NCI-H526 treated with DMSO at 0.1 percent for 48 hours (cell line): ENCODE results near the gene MOB2.

Experiments
- DNase-seq: peaks from one replicate; lab custom pipeline; 2025; lab: John Stamatoyannopoulos, UW

MOB2 gene

DNA sequence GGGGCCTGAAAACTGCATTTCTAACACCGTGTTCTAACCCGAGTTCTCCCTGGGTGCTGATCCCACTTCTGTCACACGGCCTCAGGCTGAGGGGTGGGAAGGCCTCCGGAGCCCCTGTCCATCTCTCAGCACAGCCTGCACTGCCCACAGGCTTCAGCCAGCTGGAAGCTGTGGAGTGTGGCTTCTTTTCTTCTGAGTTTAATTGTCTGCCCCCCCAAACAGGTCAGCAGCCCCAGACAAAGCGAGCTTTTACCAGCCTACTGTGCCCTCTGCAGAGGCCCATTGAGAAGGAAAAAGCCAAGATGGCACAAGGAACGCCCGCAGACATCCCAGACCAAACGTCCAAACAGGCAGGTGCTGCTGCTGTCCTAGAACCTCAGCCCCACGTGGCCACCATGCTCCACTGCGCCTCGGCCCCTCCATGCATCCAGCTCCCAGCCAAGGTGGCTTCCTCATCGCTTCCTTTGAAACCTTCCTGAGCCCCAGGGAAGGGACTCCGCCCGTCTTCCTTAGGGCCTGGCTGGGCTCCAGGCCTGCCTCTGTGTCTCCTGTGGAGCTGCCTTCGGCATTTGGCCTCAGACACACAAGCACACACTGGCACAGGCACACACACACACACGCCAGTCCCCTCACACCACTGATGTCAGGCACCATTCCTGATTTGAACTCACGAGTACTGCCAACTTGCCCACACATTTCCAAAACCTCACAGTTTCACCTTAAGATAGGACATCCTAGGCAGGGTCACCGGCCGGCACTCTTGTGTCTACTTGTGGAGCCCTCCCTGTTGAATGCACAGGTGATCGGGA, 1.7 kb downstream of the MOB2 start:
- DNase-seq: no peak

DNA sequence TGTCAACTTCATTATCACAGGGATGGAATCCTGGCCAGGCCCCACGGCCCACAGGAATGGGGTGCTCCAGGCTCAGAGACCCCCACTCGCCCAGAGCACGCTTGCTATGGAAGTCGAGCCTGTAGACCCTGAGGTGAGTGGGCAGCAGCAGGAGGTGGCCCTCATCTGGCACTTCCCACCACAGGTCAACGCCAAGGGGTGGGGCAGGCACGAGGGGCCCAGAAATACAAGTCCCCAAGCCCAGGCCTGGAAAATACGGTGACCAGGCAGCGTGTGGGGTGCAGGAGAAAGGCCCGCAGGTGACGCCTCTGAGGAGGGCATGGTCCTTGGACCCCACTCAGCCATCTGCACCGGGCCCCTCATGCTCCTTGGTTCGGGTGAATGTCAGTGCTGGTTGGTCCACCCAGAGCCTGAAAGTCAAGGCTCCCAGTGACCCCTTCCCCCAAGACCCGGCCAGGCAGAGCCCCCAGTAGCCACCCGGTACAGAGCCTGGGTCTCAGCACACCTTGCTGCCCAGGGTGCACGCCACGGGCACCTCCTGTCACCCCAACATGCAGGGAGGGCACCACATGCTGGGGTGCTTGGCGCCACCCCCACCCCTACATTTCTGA, 2.4 kb downstream of the MOB2 start:
- DNase-seq: no peak

DNA sequence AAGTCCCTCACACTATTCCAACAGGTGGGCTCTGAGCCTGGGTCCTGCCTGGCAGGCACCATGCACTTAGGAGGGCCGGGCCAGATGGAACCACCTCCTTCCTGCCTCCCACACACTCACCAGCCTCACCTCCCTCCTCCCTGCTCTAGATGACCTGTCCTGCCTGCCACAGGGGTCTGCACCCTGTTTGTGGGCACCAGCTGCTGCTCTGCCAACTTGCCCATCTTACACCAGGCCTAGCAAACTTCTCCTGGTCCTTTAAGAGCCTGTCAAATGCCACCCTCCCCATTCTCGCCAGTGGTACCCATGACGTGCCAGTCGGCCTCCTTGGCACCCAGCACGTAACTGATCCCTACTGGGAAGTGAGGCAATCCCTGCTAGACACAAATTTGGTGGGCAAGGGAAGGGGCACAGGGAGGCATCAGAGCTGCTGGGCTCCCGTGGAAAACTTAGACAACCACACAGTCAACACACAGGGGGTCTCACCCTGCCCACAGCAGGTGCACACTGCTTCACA, 3.1 kb downstream of the MOB2 start:
- no peak for DNase-seq

DNA sequence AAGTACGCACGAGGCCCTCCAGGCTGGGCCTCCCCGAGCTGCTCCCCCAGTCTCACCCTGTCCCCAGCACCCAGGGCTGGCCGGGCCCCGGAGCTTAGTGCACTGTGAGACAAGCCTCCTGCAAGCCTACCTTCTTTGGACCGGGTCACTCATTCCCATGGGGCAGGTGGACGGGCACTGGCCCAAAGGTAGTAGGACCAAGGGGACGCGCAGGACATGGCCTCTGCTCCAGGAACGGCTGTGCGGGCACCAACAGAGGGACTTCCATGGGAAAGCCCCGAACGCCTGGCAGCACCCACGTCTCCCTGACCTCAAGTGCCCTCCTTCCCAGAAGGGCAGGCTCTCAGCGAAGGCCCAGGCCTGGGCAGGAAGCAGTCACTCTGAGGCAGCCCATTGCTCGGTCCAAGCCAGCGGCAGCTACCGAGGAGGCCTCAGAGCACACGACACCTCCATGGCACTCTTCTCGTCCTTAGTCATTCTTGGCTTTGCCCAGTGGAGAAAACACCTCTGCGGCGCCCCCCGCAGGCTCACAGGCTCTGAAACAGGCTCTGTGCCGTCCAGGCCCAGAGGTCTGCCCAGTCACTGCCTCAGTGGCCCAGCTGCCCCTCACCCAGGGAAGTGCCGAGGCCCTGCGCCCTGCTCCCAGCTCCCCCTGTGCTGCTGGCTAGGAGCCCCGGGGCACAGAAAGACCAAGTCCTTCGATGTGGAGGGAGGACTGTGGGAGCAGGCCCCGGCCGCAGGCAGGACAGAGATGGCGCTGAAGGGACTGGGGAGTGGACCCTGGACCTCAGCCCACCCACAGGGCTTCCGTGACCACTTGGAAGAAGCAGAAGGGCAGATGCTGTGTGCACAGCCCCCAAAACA, 3.8 kb downstream of the MOB2 start:
- no peak for DNase-seq

DNA sequence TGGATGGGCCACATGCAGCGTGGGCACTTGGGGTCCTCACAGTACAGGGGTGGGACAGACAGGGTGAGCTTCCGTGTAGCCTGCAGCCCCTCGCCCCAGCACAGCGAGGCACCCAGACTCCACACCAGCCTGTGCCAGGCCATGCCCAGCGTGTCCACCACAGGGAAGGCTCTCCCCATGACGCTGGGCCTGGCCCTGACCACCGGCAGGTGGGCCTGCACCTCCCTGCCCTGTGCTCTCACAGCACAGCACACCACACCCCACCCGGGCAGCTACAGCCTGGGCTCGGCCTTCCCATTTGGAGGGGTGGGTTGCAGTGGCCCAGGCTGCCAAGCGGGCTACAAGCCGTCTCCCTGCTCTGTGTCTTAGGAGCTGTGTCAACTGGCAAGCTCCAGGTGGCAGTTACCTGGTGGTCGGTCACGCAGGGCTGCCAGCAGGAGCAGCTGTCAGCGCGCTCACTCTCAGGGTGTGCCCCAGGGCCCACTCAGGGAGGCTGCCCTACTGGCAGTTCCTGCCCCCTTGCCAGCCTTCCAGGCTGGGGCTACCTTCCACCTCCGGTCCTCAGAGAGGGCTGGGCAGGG, 4.6 kb downstream of the MOB2 start:
- DNase-seq: no peak

DNA sequence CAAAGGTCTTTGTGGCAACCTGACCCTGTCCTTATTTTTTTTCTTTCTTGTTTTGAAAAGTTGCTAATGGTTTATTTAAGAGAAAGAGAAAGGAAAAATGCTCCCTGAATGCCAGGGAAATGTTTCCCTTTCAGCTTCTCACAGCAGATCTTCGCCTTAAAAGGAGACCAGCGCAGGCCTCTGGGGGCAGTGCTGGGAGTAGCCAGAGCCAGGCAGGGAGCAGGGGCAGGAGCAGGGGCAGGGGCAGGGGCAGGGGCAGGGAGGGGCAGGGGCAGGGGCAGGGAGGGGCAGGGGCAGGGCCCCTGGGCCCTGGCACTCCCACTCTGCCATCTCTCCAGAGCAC, 5.1 kb downstream of the MOB2 start:
- DNase-seq: no peak

DNA sequence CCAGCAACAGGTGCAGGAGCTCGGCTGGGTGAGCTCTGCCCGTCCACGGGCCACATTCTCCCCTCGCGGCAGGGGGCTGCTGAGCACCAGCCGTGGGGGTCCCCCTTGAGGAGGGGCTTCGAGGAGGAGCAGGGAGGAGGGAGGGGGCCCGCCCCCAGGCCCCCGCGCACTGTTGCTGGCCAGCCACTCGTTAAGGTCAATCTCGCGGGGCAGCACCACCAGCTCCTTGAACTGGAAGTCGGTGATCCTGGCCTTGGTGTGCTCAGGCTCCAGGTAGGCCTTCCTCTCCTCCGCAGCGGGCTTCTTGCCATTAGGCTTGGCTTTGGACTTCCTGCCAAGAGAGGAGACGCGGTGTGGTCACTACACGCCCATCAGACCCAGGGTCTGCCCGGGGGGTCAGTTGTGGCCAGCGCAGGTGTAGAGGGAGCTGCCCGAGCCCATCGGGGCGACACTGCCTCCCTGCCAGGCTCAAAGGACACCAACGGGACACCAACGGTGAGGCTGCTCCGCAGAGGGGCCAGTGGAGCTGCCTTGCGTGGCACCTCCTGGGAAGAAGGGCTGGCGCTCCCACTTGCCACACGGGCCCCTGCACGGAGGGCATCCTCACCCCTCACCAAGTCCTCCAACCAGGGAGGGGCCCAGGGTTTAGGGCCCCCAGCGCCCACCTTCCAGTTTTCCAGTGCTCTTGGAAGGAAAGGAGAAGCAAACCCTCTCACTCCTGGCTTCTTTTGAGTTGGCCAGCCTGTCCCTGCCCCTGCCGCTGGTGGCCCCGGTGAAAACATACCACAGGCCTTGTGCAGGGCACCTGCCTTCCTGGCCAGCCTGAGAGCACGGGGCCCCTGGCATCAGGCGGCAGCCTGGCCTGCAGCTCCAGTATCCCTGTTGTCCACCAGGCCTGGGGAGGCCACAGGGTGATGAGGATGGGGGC, 5.8 kb downstream of the MOB2 start:
- no peak for DNase-seq

DNA sequence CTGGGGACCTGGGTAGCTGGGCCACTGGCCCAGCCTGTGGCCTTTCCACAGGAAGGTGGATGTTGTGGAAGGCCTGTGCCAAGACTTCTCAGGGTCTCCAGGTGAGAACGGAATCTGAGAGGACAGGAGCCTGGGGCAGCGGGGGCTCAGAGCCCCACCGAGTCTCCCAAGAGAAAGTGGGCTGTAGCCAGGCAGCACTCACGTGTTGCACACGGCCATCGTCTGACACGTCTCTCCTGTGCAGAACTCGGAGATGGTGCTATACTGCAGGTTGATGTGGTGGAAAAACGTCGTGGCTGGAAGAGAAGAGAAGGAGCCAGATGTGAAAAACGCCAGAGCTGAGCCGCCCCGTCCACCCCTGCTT, 6.4 kb downstream of the MOB2 start:
- no peak for DNase-seq

DNA sequence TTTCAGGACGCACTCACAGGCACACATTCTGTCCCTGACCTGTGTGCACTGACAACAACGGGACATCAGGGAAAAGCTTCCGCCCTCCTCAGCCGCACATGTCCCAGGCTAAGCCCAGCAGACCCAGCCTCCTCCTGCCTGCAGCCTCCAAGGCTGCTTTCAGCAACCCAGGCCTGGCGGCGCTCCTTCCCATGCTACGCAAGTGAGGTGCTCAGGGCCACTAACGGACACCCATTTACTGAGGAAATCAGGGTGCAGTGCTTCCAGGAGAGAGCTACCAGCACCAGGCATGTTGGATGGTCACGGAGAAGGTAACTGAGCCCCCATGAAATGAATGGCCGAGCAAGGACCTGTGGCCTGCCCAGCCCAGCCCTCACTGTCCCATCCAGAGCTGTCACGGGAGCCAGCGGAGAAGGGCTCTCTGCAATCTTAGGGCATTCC, 6.9 kb downstream of the MOB2 start:
- DNase-seq: no peak

DNA sequence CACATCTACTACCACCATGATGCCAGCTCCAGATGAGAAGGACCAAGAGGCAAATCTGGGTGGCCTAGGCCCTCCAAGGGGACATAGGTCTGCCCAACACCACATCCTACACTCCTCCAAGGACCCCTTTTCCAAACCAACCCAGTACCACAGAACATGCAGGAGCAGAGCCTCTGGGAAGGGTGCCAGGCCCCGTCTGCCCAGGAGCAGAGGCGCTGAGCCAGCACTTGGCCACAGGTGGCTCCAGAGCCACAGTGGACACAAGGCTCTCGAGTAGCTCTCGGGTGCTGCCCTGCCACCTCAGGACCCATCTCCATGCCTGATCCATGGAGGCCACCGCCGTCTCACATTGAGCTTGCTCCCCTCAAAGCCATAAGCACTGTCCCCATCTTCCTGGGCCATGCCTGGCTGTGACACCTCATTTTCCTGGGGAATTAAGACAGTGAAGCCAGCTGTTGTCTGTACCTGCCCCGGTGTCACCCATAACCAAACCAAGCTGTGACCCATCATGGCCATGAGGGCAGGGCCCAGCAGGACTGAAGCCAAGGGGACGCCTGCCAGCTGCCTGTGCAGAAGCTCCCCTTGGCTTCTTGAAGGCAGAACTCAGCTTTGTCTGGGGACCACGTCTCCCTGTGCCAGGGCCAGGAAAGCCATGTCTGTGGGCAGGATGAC, 7.4 kb downstream of the MOB2 start:
- no peak for DNase-seq

DNA sequence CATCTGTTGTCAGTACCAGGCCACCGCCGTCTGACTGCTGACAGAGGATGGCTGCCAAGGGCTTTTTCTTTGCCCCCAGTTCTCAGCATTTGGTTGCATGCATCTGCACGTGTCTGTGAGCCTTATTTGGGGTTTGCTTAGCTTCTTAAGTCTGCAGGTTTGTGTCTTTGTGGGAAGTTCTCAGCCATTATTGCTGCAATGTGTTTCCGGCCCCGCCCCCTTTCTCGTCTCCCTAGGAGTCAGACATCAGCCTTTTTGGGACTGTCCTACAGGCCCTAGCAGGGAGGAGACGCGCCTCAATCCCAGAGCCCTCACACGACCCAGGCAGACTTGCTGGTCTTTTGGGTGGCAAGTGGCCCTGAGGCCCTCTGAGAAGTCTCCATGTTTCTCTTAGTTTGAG, 8.0 kb downstream of the MOB2 start:
- DNase-seq: no peak

DNA sequence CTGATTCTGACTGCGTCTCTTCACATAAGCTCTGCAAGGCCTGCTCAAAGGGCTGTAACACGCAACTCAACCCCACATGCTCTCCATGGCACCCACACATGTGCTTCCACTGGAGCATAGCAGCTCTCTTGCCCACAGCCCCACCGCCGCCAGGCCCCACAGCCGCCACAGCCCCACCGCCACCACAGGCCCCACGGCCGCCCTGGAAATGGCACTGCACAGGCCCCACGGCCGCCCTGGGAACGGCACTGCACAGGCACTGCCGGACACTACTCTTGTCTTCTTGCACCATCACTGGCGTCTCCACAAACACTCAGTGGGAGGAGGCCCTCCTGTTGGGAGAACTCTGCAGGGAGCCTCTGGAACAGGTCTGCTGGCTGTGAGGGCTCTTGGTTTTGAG, 8.6 kb downstream of the MOB2 start:
- DNase-seq: no peak

DNA sequence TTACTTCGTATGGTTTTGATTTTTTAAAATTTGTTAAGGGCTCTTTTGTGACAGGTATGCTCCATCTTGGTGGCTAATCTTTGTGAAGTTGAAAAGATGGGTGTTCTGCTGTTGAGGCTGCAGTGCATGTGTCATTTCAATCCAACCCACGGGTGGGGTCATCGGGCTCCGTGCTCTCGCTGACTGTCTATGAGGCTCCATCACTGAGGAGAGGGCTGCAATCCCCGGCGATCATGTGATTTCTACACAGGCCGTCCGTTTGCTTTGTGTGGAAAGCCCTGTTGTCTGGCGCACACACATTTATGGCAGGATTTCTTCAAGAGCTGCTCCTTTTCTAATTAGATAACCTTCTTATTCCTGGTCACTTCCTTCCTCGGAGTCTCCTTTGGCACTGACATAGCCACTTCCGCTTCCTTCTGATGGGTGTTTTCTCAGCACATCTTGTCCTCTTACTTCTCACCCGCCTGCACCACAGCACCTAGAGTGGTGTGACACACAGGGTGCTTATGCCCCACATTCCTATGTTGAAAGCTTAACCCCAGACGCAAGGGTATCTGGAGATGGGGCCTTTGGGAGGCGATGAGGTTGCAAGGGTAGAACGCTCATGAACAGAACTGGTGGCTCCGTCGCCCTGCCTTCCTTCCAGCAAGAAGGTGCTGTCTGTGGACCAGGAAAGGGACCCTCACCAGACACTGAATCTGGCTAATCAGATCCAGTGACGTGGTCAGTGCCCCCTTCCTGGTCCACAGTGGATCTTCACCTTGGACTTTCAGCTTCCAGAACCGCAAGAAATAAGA, 9.4 kb downstream of the MOB2 start:
- DNase-seq: no peak

DNA sequence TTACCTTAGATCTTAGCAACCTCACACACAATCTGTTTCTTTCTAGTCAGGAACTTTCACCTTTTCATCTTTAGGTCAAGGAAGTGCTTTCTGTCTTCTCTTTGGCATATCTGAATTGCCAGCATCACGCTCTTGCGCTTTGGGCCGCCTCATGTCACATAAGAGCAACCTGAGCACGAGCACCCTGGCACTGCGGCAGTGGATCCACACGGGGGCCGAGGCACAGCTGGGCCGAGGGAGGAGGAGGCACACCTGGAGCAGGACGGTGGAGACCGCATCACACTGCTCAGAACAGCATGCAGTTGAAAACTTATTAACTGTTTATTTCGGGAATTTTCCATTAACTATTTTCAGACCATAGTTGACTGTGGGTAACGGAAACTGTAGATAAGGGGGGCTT, 10.7 kb downstream of the MOB2 start:
- no peak for DNase-seq

DNA sequence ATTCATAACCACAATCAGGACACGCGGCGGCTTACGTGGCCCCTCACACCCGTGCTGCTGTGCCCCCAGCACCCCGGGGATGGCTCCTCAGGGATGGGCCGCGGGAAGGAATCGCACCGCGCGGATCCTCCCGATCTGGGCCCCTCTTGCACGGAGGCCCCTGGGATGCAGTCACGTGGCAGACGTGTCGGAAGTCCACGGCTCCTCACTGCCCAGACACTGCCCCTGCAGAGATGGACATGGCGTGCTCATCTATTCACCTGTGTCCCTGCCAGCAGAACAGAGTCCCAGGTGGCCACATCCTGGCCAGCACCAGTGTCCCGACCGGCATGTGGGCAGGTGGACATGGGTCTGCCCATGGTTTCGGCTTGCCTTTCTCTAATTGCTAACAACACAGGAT, 12.8 kb downstream of the MOB2 start:
- no peak for DNase-seq

DNA sequence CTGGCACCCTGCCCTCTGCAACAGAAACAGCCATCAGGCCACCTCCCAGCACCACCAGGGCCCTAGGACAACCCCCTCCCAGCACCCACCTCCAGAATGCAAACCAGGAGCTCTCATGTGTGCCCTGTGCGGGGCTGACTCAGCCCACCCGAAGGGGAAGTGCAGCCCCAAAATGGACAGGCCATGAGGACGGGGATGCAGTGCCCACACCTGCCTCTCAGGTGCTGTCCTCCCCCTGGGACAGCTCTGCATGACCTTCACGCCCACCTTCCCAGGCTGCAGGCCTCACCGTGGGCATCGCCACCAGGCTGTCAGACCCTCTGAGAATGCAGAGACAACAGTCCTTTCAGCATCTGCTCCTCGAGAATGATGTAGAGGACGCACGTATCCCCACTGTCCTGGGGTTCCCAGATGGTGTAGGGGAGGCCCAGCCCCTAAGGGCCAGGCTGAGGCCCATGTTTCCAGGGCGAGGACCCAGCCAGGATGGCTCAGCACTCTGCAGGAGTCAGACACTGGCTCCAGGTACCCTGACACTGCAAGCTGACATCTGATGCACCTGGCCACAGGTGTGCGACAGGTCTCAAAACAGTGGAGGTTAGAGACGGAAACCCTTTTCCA, 13.5 kb downstream of the MOB2 start:
- DNase-seq: no peak

DNA sequence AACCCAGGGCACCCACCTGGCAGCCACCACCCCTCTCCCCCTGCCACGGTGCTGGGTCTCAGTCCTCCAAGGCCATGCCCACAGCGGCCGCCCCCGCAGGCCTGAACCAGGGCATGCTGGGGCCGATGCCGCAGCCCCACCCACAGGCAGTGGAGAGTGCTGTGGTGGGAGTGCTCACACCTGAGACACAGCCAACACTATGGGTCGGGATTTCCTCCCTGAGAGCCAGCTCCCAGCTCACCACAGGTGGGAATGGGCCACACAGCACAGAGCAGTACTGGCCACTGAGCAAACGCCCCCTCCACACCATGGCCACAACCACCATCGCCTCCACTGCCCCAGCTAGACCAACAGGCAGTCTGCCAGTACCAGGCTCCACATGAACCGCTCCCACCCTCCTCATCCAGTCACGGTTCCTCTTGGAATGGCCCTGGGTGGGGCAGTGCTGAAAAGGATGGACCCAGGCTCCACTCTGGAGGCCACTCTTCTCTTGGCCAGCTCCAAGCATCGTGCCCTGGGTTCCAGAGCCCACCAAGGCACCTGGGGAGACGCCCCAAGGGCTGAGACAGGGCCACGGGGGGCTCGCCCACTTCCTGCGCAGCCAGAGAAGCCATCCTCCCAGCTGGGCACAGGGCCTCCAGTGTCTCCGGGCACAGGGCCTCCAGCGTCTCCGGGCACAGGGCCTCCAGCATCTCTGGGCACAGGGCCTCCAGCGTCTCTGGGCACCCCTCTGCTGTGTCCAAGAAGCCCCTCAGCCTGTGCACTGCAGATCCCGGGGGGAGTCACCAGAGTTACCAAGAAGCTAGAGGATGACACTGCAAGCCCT, 14.2 kb downstream of the MOB2 start:
- no peak for DNase-seq

DNA sequence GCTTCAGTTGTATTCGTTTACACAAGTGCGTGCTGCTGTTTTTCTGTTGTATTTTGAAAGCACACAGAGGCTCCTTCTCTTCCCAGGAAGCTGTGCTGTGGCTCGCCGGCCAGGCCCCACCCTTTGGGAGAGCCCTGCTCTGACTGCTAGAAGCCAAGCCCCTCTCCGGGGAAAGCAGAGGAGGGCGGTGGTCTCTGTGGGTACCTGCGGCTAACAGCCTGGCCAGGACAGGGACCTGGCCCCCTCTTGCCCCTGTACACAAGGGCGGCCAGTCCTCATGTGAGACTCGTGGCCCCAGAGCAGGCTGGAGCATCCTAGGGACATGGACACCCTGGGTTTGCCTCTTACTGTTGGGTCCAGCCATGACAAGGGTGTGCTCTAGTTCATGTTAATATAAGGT, 14.8 kb downstream of the MOB2 start:
- no peak for DNase-seq
